Measurements from ENCODE around the gene WDR12.
A peak's percentile ranks its signal among the peaks of the same experiment; 100 is the strongest.

WDR12 gene

DNA sequence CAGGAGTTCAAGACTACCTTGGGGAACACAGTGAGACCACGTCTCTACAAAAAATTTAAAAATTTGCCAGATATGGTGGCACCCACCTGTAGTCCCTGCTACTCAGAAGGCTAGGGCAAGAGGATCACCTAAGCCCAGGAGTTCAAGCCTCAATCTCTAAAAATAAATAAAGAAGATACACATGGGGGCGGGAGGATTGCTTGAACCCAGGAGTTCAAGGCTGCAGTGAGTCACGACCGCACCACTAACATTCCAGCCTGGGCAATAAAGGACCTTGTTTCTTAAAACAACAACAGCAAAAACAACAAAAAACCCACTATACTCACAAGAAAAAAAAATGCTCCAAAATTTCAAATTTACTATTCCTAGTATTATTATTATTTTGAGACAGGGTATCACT, 29.9 kb downstream of the WDR12 start:
- no peak for DNase-seq
- no peak overlapping the region for H3K4me3 ChIP-seq
- peaks cover 8 to 39% (median 21%) of the 10 kb centered on the region in 3 donors for H3K36me3 ChIP-seq
- TF ChIP-seq, protein P1, sequence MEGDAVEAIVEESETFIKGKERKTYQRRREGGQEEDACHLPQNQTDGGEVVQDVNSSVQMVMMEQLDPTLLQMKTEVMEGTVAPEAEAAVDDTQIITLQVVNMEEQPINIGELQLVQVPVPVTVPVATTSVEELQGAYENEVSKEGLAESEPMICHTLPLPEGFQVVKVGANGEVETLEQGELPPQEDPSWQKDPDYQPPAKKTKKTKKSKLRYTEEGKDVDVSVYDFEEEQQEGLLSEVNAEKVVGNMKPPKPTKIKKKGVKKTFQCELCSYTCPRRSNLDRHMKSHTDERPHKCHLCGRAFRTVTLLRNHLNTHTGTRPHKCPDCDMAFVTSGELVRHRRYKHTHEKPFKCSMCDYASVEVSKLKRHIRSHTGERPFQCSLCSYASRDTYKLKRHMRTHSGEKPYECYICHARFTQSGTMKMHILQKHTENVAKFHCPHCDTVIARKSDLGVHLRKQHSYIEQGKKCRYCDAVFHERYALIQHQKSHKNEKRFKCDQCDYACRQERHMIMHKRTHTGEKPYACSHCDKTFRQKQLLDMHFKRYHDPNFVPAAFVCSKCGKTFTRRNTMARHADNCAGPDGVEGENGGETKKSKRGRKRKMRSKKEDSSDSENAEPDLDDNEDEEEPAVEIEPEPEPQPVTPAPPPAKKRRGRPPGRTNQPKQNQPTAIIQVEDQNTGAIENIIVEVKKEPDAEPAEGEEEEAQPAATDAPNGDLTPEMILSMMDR (IDR thresholded peaks at IDR 0.05) = no peak
- no peaks in the 10 kb centered on the region for H3K9me3 ChIP-seq
- no peak overlapping the region for H3K27ac ChIP-seq
- intact Hi-C loops (cut with DNase I; ENCODE audit: low total_unique reads) = no loop called here
- H3K4me1 ChIP-seq = no peaks in the 10 kb centered on the region
- H3K27me3 ChIP-seq = no peaks in the 10 kb centered on the region

DNA sequence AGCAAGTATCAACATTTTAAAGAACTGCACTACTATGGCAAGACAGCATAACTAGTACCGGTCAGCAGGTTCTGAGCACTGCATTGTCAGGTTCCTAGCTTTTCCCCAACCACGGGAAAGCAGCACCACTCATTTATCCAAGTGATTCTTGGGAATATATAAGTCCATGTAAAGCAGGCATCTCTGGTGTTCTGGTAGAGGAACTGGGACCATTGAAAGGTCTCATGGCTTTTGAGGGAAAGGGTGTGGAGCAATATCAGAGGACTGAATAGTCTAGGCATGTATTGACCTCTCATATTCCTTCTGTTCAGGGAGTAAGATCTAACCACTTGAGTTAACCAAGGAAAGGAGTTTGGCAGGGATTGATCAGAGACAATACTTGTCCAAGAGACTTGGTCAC, 33.8 kb downstream of the WDR12 start:
- Histone ChIP-seq H3K9me3 (no peaks in the 10 kb centered on the region), H3K36me3 (peaks cover 8 to 19% (median 9%) of the 10 kb centered on the region in 3 donors), H3K27me3 (no peaks in the 10 kb centered on the region), H3K4me1 (no peaks in the 10 kb centered on the region), H3K4me3 (no peak overlapping the region), H3K27ac (no peak overlapping the region)
- intact Hi-C loops (cut with DNase I; ENCODE audit: low total_unique reads) = no loop called here
- TF ChIP-seq, protein P1 (IDR thresholded peaks at IDR 0.05) = no peak
- DNase-seq = no peak

DNA sequence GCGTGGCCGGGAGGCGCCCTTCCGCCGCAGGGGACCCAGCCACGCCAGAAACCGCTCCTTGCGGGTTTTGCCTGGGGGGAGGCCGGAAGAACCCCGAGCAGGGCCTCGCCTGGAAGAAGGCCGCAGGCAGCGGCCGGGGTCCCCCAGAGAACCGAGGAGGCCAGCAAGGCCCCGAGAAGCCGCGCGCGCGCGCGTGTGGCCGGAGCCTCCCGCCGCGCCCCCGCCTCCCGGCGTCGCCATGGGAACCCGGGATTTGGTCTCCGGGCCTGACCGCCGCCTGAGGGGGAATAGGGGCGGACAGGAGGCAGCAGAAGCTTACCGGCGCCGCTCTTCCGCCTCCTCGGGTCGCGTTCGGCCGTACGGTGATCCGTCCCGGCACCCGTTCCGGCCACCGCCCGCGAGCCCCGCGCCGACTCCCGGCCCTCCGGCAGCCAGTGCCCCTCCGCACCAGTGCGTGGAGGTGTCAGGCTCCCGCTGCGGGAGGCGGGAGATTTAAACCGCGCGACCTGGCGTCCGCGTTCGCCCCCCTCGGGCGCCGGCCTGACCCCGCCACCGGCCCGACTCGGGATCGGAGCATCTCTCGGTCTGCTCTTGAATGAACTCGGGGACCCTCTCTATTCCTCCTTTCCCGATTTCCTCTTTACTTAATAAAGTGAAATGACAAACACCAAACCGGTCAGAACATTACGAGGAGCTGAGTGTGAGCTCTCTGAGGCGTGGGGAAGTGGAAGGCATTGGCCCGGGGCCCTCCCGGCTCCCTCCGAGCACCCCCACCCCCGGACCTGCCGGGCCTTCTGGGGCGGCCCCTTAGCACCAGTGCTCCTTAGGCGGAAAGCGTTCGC, 40.0 kb downstream of the WDR12 start, which contains the start of gene ICA1L:
Gene ICA1L, minus strand, starts transcription at position 467 of the 842 bp plus-strand sequence. CDS start 42,757 bp downstream, outside the sequence.
- Histone ChIP-seq H3K36me3 (peaks cover 0 to under 1% (median 0%) of the 10 kb centered on the region in 3 donors), H3K27ac (peak within 1 kb of the TSS; percentile 73 to 83), H3K4me3 (peak within 1 kb of the TSS; percentile 69 to 90), H3K27me3 (no peaks in the 10 kb centered on the region), H3K9me3 (no peaks in the 10 kb centered on the region), H3K4me1 (peaks cover 0 to 7% (median 3%) of the 10 kb centered on the region in 4 donors)
- peak; percentile 54 to 80 for DNase-seq
- intact Hi-C loops (cut with DNase I; ENCODE audit: low total_unique reads) = loop anchor here (2.0 kb wide), 1 partner anchor 283 kb away; no protein-coding TSS in a partner anchor
- TF ChIP-seq, protein P1 (IDR thresholded peaks at IDR 0.05) = peak in 1 of 2 experiments; percentile 11

DNA sequence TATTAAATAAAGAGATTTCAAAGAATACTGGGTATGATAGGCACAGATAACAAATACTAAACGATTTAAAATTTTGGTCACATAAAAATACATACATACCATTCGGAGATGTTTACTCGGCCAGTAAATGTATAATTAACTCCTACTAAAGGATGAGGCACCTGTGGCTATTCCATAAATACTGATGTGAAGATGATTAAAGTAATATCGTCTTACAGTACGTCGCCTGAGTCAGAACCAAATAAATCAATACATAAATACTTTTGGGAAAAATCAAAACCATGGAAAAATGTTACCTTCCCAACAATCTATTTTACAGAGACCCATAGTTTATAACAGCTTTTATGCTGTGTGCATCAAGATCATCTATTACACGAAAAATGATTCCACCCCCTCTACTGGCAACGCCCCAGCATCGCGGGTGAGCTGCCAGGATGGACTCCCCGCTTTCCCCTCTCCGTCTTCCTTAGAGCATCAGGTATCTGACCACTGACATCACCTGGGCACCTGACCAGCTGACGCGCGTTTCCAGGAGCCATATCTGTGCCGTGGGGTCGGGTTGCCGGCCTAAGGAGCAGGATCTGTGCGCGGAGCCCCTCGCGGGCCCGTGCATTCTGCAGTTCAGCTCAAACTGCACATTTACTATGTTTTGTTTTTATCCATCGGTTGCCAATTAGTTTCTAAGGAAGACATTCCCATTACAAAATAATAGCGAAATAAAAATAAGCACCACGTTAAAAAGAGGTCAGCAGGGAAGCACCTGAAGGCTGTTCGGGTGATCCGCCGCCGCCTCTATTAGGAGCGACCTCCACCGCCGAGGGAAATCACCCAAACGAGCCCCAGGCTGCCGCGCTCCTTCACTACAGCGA, 40.8 kb downstream of the WDR12 start:
- TF ChIP-seq, protein P1 (IDR thresholded peaks at IDR 0.05) = peak; percentile 14 to 26
- intact Hi-C loops (cut with DNase I; ENCODE audit: low total_unique reads) = loop anchor here (2.0 kb wide), 1 partner anchor 282 kb away; no protein-coding TSS in a partner anchor
- Histone ChIP-seq H3K4me3 (peak overlapping the region; percentile 69 to 90), H3K4me1 (peaks cover 0 to 7% (median 3%) of the 10 kb centered on the region in 4 donors), H3K36me3 (peaks cover 0 to 5% (median 0%) of the 10 kb centered on the region in 3 donors), H3K27me3 (no peaks in the 10 kb centered on the region), H3K27ac (peak overlapping the region; percentile 73 to 83), H3K9me3 (no peaks in the 10 kb centered on the region)
- peak; percentile 56 to 76 for DNase-seq

DNA sequence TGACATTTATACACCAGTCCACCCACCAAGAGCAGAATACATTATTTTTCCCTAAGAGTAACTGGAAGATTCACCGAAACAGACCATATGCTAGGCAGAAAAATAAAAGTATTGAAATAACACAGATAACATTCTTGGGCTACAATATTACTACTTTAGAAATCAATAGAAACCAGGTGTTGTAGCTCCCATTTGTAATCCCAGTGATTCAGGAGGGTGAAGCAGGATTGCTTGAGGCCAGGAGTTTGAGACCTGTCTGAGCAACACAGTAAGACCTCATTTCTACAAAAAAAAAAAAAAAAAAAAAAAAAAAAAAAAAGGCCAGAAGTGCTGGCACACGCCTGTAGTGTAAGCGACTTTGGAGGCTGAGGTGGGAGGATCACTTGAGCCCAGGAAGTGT, 49.5 kb downstream of the WDR12 start:
- no peaks in the 10 kb centered on the region for H3K4me1 ChIP-seq
- intact Hi-C loops (cut with DNase I; ENCODE audit: low total_unique reads) = no loop called here
- no peak for DNase-seq
- no peaks in the 10 kb centered on the region for H3K27me3 ChIP-seq
- TF ChIP-seq, protein P1 (IDR thresholded peaks at IDR 0.05) = no peak
- H3K27ac ChIP-seq = no peak overlapping the region
- H3K4me3 ChIP-seq = no peak overlapping the region
- peaks cover 0 to 5% (median 0%) of the 10 kb centered on the region in 3 donors for H3K36me3 ChIP-seq
- H3K9me3 ChIP-seq = no peaks in the 10 kb centered on the region
